ENCODE results near the gene SCFD2.

The SCFD2 gene

GRCh38 chr4:52979821-52980590 is 385.9 kb downstream of the SCFD2 start:
- no peak for DNase-seq

GRCh38 chr4:52979020-52979419 is 386.8 kb downstream of the SCFD2 start:
- no peak for DNase-seq

- DNase-seq, result no peak
Observed at GRCh38 chr4:52977252-52977651, 388.6 kb downstream of the SCFD2 start.

- no peak for DNase-seq
Observed at GRCh38 chr4:52976523-52977230, 389.2 kb downstream of the SCFD2 start.

GRCh38 chr4:52968691-52969090 is 397.2 kb downstream of the SCFD2 start:
- DNase-seq, result no peak

- no peak for DNase-seq
Observed at GRCh38 chr4:52968241-52968640, 397.6 kb downstream of the SCFD2 start.

GRCh38 chr4:52966781-52967180 is 399.1 kb downstream of the SCFD2 start:
- no peak for DNase-seq

GRCh38 chr4:52966172-52966571 is 399.7 kb downstream of the SCFD2 start:
- DNase-seq, result no peak

- DNase-seq, result no peak
Observed at GRCh38 chr4:52964561-52965101, 401.2 kb downstream of the SCFD2 start.

GRCh38 chr4:52964011-52964410 is 401.9 kb downstream of the SCFD2 start:
- DNase-seq, result no peak

GRCh38 chr4:52962721-52963120 is 403.1 kb downstream of the SCFD2 start:
- no peak for DNase-seq

- no peak for DNase-seq
Observed at GRCh38 chr4:52961666-52962412, 404.0 kb downstream of the SCFD2 start.

- no peak for DNase-seq
Observed at GRCh38 chr4:52959541-52959940, 406.3 kb downstream of the SCFD2 start.

- DNase-seq, result no peak
Observed at GRCh38 chr4:52957835-52958631, 407.8 kb downstream of the SCFD2 start.

GRCh38 chr4:52957220-52957686 is 408.6 kb downstream of the SCFD2 start:
- DNase-seq, result no peak

GRCh38 chr4:52956691-52957090 is 409.2 kb downstream of the SCFD2 start:
- no peak for DNase-seq

- no peak for DNase-seq
Observed at GRCh38 chr4:52954560-52955170, 411.2 kb downstream of the SCFD2 start.

- no peak for DNase-seq
Observed at GRCh38 chr4:52952540-52952939, 413.3 kb downstream of the SCFD2 start.

- DNase-seq, result no peak
Observed at GRCh38 chr4:52951016-52951415, 414.8 kb downstream of the SCFD2 start.

GRCh38 chr4:52950226-52950625 is 415.6 kb downstream of the SCFD2 start:
- DNase-seq, result no peak

GRCh38 chr4:52949336-52949735 is 416.5 kb downstream of the SCFD2 start:
- no peak for DNase-seq

GRCh38 chr4:52948057-52948423 is 417.8 kb downstream of the SCFD2 start:
- no peak for DNase-seq

Measured in activated CD8-positive, alpha-beta memory T cell treated with anti-CD3 and anti-CD28 coated beads, Interleukin-2, amount 50 U/mL, for 48 hours (primary cell).